Stimulated activated CD4-positive, alpha-beta T cell treated with anti-CD3 and anti-CD28 coated beads, TNF-alpha, amount 100 ng/mL, for 4 hours (primary cell): ENCODE measurements around the gene BMPR2.
A peak's percentile ranks its signal among the peaks of the same experiment; 100 is the strongest.
"Not testable (repeated sequence)": the region's sequence is repeated elsewhere in the genome, so short reads cannot be mapped to it uniquely, and the experiment has no call there.

Source experiments
- DNase-seq, 3 experiments: peaks; one replicate each; pipeline ENCODE4 v3.0.0-alpha.2; 2020; ENCODE audit warnings: low read depth in 3 of 3

Gene BMPR2

GRCh38 chr2:202521470-202521869 is 145.3 kb downstream of the BMPR2 start:
- no peak for DNase-seq

DNA sequence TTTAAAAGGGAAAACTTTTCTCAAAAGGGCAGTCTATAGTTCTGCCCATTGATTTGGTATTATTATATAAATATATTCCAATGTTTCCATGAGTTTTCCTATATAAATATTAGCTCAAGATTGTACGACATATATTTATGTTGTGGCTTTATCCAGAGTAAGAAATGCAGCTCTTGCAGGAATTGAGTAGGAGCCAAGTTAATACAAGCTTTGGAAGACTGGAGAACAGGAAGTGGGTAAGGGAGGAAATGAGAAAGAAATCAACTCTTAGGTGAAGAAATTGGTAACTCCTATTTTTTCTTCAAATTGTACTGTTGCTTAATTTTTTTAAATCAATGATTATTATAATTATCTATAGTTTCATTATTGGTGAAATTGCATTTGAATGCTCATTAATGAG is 153.3 kb downstream of the BMPR2 start:
- DNase-seq: no peak

DNA sequence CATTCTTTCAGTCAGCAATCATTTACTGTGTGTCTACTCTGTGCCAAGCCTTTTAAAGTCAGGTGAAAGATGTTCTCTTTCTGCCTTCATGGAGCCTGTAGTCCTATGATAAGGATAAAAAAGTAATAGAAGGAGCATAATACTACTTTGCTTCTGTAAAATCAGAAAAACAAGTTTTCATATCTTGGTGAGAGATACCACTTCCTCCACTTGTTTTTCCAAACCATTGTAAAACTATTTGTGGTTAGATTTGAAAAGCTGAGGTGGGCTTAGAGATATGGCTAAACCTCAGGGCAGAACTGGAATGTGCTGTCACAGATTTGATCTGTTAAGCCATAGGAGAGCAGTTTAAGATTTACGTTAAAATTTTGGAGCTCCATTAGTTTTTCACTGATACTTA is 153.9 kb downstream of the BMPR2 start:
- no peak for DNase-seq

DNA sequence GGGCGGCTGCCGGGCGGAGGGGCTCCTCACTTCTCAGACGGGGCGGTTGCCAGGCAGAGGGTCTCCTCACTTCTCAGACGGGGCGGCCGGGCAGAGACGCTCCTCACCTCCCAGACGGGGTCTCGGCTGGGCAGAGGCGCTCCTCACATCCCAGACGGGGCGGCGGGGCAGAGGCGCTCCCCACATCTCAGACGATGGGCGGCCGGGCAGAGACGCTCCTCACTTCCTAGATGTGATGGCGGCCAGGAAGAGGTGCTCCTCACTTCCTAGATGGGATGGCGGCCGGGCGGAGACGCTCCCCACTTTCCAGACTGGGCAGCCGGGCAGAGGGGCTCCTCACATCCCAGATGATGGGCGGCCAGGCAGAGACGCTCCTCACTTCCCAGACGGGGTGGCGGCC is 159.2 kb downstream of the BMPR2 start:
- not testable (repeated sequence) for DNase-seq

DNA sequence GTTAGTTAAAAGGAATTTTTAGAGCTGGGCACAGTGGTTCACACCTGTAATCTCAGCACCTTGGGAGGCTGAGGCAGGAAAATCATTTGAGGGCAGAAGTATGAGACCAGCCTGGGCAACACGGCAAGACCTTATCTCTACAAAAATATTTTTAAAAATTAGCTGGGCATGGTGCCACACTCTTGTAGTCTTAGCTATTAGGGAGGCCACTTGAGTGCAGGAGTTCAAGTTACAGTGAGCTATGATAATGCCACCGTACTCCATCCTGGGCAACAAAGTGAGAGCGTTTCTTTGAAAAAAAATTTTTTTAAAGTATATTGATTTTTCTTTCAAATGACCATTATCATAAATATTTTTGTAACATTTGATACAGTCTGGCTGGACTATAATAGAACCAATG is 165.0 kb downstream of the BMPR2 start:
- no peak for DNase-seq

- DNase-seq: no peak
Observed at GRCh38 chr2:202542142-202542541, 166.0 kb downstream of the BMPR2 start.

GRCh38 chr2:202545523-202545922 is 169.4 kb downstream of the BMPR2 start:
- no peak for DNase-seq

DNA sequence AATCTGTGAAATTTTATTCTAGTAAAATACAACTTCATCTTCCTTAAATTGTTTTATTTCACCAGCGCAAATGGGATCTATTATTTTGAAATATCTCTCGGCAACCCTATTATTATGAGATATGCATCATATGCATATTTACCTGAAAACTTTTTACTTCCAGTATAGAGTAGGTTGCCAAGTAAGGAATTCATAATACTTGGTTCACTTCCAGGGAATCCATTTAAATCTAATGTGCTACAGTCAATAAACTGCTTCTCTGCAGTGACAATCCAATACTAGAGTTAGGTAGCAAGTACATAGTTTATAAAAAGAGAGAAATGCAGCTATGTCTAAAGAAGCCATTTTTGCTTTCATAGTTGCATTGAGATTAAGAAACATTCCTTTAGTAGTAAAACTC is 169.8 kb downstream of the BMPR2 start:
- no peak for DNase-seq

- DNase-seq: not testable (repeated sequence)
Observed at GRCh38 chr2:202546499-202547141, 170.5 kb downstream of the BMPR2 start.

DNA sequence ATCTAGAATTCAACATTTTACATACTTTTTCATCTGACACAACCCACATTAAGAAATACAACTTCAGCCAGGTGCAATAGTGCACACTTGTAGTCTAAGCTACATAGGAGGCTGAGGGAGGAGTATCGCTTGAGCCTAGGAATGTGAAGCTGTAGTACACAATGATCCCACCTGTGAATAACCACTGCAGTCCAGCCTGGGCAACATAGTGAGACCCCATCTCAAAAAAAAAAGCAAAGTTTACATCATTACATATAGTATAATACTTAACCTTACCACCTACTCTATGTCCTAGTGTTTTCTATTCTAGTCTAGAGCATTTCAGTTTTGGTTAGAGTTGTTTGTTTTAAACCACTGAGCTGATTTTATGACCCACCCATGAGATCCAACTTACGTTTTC is 172.1 kb downstream of the BMPR2 start:
- DNase-seq: no peak

DNA sequence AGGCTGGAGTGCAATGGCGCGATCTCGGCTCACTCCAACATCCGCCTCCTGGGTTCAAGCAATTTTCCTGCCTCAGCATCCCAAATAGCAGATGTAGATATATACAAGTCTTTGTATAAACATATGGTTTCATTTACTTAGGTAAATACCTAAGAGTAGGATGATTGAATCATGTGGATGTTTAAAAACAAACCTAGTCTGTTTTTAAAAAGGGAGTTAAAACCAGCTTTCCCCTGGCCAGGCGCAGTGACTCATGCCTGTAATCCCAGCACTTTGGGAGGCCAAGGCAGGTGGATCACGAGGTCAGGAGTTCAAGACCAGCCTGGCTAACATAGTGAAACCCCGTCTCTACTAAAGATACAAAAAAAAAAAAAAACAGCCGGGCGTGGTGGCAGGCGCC is 174.9 kb downstream of the BMPR2 start:
- DNase-seq: not testable (repeated sequence)

DNA sequence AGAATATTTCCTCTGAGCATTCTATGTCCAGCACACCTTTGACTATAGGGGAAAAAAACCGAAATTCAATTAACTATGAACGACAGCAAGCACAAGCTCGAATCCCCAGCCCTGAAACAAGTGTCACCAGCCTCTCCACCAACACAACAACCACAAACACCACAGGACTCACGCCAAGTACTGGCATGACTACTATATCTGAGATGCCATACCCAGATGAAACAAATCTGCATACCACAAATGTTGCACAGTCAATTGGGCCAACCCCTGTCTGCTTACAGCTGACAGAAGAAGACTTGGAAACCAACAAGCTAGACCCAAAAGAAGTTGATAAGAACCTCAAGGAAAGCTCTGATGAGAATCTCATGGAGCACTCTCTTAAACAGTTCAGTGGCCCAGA is 179.2 kb downstream of the BMPR2 start:
- no peak for DNase-seq

DNA sequence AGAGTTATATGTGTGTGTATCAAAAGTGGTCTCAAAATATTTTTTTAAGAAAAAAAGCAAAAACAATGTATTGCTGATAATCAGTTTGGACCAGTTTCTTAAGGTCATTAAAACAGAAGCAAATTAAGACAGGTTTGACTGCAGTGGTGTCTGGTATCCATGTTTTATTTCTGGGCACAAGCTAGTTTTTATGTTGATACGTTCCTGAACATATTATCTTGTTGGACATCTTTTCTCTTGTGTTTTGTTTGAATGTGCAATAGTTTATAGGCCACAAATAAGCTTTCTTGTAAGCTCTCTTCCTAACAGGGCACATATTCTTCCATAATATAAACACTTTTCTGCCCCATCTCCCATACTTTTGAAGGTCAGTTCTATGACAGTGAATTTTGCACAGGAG is 184.1 kb downstream of the BMPR2 start:
- DNase-seq: no peak

GRCh38 chr2:202564226-202564625 is 188.1 kb downstream of the BMPR2 start:
- DNase-seq: no peak

GRCh38 chr2:202566286-202566685 is 190.2 kb downstream of the BMPR2 start:
- DNase-seq: no peak

DNA sequence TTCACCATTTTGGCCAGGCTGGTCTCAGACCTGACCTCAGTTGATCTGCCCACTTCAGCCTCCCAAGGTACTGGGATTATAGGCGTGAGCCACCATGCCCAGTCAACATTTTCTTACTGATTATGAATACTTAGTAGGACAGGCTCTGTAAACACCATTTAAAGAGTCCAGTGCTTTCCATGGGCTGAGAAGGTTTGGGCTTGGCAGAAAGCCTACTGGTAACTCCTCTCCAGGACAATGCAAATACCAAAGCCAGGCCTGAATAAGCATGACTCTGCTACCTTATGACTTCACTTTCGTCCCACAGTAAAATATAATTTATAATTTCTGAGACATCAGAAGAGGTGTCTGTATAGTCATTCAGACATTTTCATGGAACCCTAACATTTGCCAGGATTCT is 198.4 kb downstream of the BMPR2 start:
- no peak for DNase-seq

DNA sequence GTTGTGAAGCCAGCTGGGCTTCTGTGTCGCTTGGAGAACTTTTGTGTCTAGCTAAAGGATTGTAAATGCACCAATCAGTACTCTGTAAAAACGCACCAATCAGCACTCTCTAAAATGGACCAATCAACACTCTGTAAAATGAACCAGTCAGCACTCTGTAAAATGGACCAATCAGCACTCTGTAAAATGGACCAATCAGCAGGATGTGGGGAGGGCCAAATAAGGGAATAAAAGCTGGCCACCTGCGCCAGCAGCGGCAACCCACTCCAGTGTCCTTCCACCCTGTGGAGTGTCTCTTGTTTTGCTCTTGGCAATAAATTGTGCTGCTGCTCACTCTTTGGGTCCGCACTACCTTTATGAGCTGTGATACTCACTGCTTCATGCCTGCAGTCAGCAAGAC is 199.1 kb downstream of the BMPR2 start:
- not testable (repeated sequence) for DNase-seq

DNA sequence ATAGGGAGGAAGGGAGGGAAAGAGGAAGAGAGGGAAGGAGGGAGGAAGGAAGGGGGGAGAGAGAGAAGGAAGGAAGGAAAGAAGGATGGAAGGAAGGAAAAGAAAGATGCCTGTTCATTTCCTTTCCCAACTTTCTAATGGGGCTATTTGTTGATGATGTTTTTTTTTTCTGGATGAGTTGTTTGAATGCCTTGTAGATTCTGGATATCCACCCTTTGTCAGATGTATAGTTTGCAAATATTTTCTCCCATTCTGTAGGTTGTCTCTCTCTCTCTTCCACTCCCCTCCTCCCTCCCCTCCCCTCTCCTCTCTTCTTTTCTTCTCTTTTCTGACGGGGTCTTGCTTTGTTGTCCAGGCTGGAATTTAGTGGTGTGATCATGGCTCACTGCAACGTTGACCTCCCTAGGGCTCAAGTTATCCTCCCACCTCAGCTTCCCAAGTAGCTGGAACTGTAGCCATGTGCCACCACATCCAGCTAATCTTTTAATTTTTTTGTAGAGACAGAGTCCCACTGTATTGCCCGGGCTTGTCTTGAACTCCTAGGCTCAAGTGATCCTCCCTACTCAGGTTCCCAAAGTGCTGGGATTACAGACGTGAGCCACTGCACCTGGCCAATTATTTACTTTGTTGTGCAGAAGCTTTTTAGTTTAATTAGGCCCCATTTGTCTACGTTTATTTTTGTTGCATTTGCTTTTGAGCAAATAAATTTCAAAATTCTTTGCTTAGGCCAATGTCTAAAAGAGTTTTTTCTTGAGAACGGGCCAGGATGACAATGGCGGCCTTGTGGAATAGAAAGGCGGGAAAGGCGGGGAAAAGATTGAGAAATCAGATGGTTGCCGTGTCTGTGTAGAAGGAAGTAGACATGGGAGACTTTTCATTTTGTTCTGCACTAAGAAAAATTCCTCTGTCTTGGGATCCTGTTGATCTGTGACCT is 201.4 kb downstream of the BMPR2 start:
- DNase-seq: no peak

DNA sequence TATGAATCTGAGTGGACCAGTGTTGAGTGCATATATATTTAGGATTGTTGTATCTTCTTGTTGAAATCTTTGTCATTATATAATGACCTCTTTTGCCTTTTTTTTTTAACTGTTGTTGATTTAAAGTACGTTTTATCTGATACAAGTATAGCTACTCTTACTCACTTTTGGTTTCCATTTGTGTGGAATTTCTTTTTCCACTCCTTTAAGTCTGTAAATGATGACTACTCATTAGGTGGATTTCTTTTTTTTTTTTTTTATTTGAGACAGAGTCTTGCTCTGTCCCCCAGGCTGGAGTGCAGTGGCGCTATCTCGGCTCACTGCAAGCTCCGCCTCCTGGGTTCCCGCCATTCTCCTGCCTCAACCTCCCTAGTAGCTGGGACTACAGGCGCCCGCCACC is 206.7 kb downstream of the BMPR2 start:
- not testable (repeated sequence) for DNase-seq

DNA sequence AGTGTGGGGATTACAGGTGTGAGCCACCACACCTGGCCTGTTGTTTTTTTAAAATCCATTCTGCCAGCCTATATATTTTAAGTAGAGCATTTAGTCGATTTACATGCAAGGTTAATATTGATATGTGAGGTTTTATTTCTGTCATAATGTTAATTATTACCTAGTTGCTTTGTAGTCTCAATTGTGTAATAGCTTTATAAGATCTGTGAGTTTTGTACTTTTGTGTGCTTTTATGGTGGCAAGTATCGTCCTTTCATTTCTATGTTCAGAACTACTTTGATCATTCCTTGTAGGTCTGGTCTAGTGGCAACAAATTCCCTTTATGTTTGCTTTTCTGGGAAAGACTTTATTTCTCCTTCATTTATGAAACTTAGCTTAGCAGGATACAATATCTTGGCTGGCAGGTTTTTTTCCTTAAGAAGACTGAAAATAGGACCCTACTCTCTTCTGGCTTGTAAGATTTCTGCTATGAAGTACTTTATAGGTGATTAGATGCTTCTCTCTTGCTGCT is 207.6 kb downstream of the BMPR2 start:
- DNase-seq: no peak

DNA sequence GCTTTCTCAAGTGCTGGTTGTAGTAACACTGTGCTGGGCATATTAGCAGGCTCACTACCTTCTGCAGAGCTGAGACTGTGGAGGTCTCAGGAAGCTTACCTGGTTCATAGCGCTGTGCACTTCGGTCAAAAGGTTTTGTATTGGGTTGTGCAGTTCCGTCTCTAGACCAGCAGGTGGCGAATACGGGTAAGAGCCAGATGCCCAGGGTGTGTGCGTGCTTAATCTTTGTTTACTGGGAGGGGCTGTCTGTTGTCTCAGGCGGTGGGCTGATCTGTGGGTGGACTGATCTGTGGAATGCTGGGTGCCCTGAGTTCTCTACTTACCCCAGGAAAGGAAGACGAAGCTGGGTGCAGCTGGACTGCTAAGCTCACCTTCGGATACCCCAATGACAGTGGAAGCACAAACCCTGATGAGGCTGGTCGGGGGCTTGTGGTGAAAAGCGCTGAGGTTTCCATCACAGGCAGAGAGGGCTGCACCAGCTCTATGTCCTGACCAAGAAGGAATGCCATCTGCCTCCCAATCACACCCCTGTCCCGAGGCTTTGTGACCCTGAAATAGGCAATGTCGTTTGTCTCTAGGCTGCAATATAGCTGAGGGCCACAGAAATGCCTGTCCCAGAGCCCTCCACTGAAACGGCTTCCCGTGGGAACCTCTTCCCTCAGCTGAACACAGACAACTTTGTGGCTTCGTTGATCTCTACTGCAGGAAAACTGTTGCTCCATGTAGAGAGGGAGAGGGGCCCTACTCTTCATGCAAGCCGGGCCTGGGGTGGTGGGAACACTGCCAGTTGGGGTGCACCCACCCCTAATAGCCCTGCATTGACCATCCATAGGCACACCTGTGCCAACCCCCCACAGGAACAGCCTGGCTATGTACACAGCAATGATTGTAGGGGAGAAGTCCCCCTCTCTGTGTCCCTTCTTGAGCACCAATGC is 212.8 kb downstream of the BMPR2 start:
- DNase-seq: peak; percentile 26 to 49 (median 37)

DNA sequence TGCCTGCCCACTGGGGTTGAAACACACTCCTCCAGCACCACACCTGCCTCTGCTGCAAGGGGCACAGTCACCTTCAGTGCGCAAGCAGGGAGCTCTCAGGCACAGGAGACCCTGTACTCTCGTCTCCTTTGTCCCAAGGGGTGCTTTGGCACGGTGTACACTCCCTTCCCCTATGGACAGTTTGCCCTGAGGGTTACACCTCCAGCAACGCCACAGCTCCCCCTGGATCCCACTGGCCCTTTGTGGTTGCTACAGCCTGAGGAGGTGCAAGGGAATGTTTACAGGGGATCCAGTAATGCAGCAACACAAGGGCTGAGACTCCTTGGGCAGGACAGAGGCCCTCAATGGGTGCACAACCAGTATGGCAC is 213.4 kb downstream of the BMPR2 start:
- no peak for DNase-seq
